SK-N-SH (cell line): ENCODE results near the gene PEG3. TPM values are rescaled to one million over a fixed set of nuclear protein-coding genes. Genes with fewer than 3 reads are reported as not detected.

Experiments used
- CTCF ChIA-PET: fragments of 300-600, 350-600 bp; formaldehyde crosslinking; extraction: SDS; loops from one replicate; lab custom pipeline; 2021; lab: Yijun Ruan, JAX
- POLR2A ChIA-PET: fragments of 350-600 bp; sonication (Branson Sonifier 250); formaldehyde crosslinking; extraction: SDS; loops from one replicate; lab custom pipeline; 2020; ENCODE audit warnings: antibody characterized with exemption, inconsistent platforms; lab: Yijun Ruan, JAX
- DNase-seq: peaks from one replicate; pipeline ENCODE4 v3.0.0; 2012
- H2AFZ ChIP-seq: fragments of 200-600 bp; sonication (generic); 2 replicates; pipeline ENCODE4 v1.8.1; 2016; ENCODE audit warnings: antibody characterized with exemption, mild to moderate bottlenecking, low read depth
- H3F3A ChIP-seq: fragments of 200-600 bp; sonication (generic); replicated peaks from 2 replicates; pipeline ENCODE3; 2016; ENCODE audit warnings: antibody characterized with exemption, mild to moderate bottlenecking; ENCODE audit not compliant: insufficient read depth
- H3K27ac ChIP-seq, 2 experiments: fragments of 200-500 bp in 1 of 2; fragments of 200-600 bp in 1 of 2; sonication (Bioruptor generic) in 1 of 2; sonication (generic), shearing (Covaris generic) in 1 of 2; 2 replicates each; pipeline versions ENCODE4 v1.5.1 to v1.6.1; 2014 to 2016; ENCODE audit warnings: low read depth in 2 of 2, inconsistent platforms in 1 of 2, low read length in 1 of 2, mild to moderate bottlenecking in 1 of 2, mixed read lengths in 1 of 2
- H3K27me3 ChIP-seq: fragments of 200-600 bp; sonication (generic), shearing (Covaris generic); 2 replicates; pipeline ENCODE4 v1.6.1; 2016; ENCODE audit warnings: mixed run types; ENCODE audit not compliant: insufficient read depth
- H3K36me3 ChIP-seq, 2 experiments: fragments of 200-500 bp in 1 of 2; fragments of 200-600 bp in 1 of 2; sonication (Bioruptor generic) in 1 of 2; sonication (generic) in 1 of 2; replicated peaks in 1 of 2; 2 replicates each; pipeline versions ENCODE3 to v1.5.1; 2014 to 2016; ENCODE audit warnings: low read length in 1 of 2, mild to moderate bottlenecking in 1 of 2; ENCODE audit not compliant: insufficient read depth in 2 of 2, control insufficient read depth in 1 of 2
- H3K4me1 ChIP-seq, 2 experiments: fragments of 200-500 bp in 1 of 2; fragments of 200-600 bp in 1 of 2; sonication (Bioruptor generic) in 1 of 2; sonication (generic), shearing (Covaris generic) in 1 of 2; 2 replicates each; pipeline versions ENCODE4 v1.5.1 to v1.6.1; 2014 to 2016; ENCODE audit warnings: low read depth in 1 of 2, low read length in 1 of 2, mixed run types in 1 of 2; ENCODE audit not compliant: insufficient read depth in 2 of 2, control insufficient read depth in 1 of 2
- H3K4me2 ChIP-seq: fragments of 200-600 bp; sonication (generic), shearing (Covaris generic); 2 replicates; pipeline ENCODE4 v1.6.1; 2017; ENCODE audit warnings: mixed run types
- H3K4me3 ChIP-seq, 2 experiments: fragments of 200-500 bp in 1 of 2; fragments of 200-600 bp in 1 of 2; sonication (Bioruptor generic) in 1 of 2; sonication (generic), shearing (Covaris generic) in 1 of 2; 2 replicates each; pipeline versions ENCODE4 v1.5.1 to v1.8.1; 2014 to 2016; ENCODE audit warnings: low read depth in 2 of 2, inconsistent platforms in 1 of 2, low read length in 1 of 2, mild to moderate bottlenecking in 1 of 2, mixed read lengths in 1 of 2, moderate library complexity in 1 of 2
- H3K79me2 ChIP-seq: fragments of 200-600 bp; sonication (generic); 2 replicates; pipeline ENCODE4 v1.8.1; 2017; ENCODE audit warnings: mild to moderate bottlenecking; ENCODE audit not compliant: insufficient read depth
- H3K9ac ChIP-seq: fragments of 200-600 bp; sonication (generic); 2 replicates; pipeline ENCODE4 v1.6.1; 2017; ENCODE audit warnings: mixed run types
- H3K9me2 ChIP-seq: fragments of 200-600 bp; sonication (generic); 2 replicates; pipeline ENCODE4 v1.6.1; 2017; ENCODE audit warnings: mixed run types
- H3K9me3 ChIP-seq: fragments of 200-600 bp; sonication (generic); 2 replicates; pipeline ENCODE4 v1.6.1; 2017; ENCODE audit warnings: mixed run types, mild to moderate bottlenecking, moderate library complexity
- H4K20me1 ChIP-seq: fragments of 200-600 bp; sonication (generic); 2 replicates; pipeline ENCODE4 v1.6.1; 2017; ENCODE audit warnings: mild to moderate bottlenecking, mixed run types; ENCODE audit not compliant: insufficient read depth
- EZH2phosphoT487 ChIP-seq: fragments of 200-600 bp; sonication (generic); IDR thresholded peaks from 2 replicates; pipeline ENCODE4 v1.6.1; 2017; ENCODE audit warnings: low read depth, mixed run types, mild to moderate bottlenecking, antibody characterized with exemption, moderate library complexity, borderline replicate concordance
- FOSL2 ChIP-seq: IDR thresholded peaks from 2 replicates; pipeline ENCODE4 v1.4.0; 2012; ENCODE audit warnings: low read depth, mild to moderate bottlenecking, moderate library complexity, borderline replicate concordance
- FOXJ3 ChIP-seq: sonication (generic); formaldehyde crosslinking; IDR thresholded peaks from 2 replicates; pipeline ENCODE4 v1.5.1; 2020; ENCODE audit warnings: mild to moderate bottlenecking, missing genetic modification reagents
- FOXM1 ChIP-seq: IDR thresholded peaks from 2 replicates; pipeline ENCODE4 v1.4.0; 2012; ENCODE audit warnings: low read depth, mild to moderate bottlenecking
- GATA2 ChIP-seq: sonication (generic); formaldehyde crosslinking; IDR thresholded peaks from 2 replicates; pipeline ENCODE4 v1.5.0; 2020; ENCODE audit warnings: mild to moderate bottlenecking, missing genetic modification reagents
- NFIC ChIP-seq: IDR thresholded peaks from 2 replicates; pipeline ENCODE4 v1.4.0; 2012; ENCODE audit warnings: borderline replicate concordance
- RFX5 ChIP-seq: IDR thresholded peaks from 2 replicates; pipeline ENCODE4 v1.6.1; 2012; ENCODE audit warnings: mild to moderate bottlenecking, improper control_type of control experiment, low read length
- TAF1 ChIP-seq: IDR thresholded peaks from 2 replicates; pipeline ENCODE4 v1.6.1; 2012; ENCODE audit warnings: low read depth, mild to moderate bottlenecking, low read length, moderate library complexity, borderline replicate concordance
- TCF12 ChIP-seq: IDR thresholded peaks from 2 replicates; pipeline ENCODE4 v1.4.0; 2012
- ZBTB33 ChIP-seq: IDR thresholded peaks from 2 replicates; pipeline ENCODE4 v1.4.0; 2012; ENCODE audit warnings: low read depth, borderline replicate concordance
- WGBS: methylation state at CpG from one replicate; pipeline ENCODE4 v1.1.6; 2017; ENCODE audit warnings: low lambda C conversion rate; 5-methylcytosine and 5-hydroxymethylcytosine counted together
- polyA plus RNA-seq, 3 experiments: library from polyadenylated mRNA; depleted of rRNA; stranded (reverse); fragments of >200 nt; gene quantifications; 2 replicates each; pipeline ENCODE4 v1.2.3, GENCODE V29; 2012
- TF ChIP-seq, protein P1 (sequence below): IDR thresholded peaks from 2 replicates; pipeline ENCODE4 v1.4.0; 2012; ENCODE audit warnings: low read depth, borderline replicate concordance

PEG3 gene
- polyA plus RNA-seq, 1 of the 3 experiments (the other 2 are of a cell fraction) = 0.12 TPM

DNA sequence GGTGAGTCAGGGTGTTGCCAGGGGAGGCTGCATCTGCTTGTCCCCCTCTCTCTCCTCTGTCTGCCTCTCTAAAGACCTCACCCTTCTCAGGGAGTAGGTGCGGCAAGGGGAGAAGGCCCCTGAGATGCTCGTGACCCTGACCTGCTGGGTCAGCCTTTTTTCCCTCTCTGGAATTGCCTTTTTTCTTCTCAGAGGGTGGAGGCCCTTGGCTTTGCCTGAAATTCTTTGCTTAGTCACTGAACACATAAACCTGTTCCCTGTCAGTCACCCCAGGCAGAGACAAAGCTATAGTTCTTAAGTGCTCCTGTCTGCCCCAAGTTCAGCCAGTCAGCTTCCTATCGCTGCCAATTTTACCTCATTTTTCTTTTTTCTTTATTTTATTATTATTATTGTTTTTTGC, 35.2 kb upstream of the PEG3 start:
- Histone ChIP-seq H3K36me3 (no peaks in the 10 kb centered on the region), H3K9ac (no peak overlapping the region), H3K27ac (no peak overlapping the region), H3K79me2 (no peaks in the 10 kb centered on the region), H3K9me2 (no peaks in the 10 kb centered on the region), H3K4me2 (no peak overlapping the region), H3K4me1 (no peaks in the 10 kb centered on the region), H2AFZ (no peak overlapping the region), H4K20me1 (no peaks in the 10 kb centered on the region), H3F3A (no peaks in the 10 kb centered on the region), H3K27me3 (no peaks in the 10 kb centered on the region), H3K9me3 (no peaks in the 10 kb centered on the region), H3K4me3 (no peak overlapping the region)
- TF ChIP-seq EZH2phosphoT487 (no peak), FOSL2 (no peak), NFIC (no peak), FOXM1 (no peak), FOXJ3 (CRISPR knock-in tag) (no peak), TCF12 (no peak), GATA2 (CRISPR knock-in tag) (no peak), ZBTB33 (no peak)
- WGBS = 48% methylated on average over 3 of the region's 3 CpGs
- no peak for DNase-seq
- CTCF ChIA-PET = interaction anchor here (0.7 kb wide), 1 partner anchor 137 kb away, joined by 3 read pairs; no protein-coding TSS in a partner anchor
- POLR2A ChIA-PET = no interaction called here

DNA sequence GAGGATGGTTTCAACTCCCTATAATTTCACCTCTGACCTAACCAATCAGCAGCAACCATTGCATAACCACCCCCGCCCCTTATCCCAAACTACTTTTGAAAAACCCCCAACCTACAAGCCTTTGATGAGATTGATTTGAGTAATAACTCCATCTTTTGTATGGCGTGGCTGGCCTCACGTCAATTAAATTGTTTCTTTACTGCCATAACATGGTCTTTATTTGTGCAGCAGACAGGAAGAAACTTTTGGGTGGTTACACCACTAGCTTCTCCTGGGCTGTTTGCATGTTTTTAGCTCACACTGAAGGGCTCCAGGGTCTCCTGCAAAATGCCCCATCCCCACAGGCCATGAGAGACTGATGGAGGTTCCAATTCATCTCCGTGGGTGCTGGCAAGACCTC, 34.0 kb upstream of the PEG3 start:
- DNase-seq = no peak
- Histone ChIP-seq H3K27ac (no peak overlapping the region), H3K27me3 (no peaks in the 10 kb centered on the region), H2AFZ (no peak overlapping the region), H3K4me2 (no peak overlapping the region), H3F3A (no peaks in the 10 kb centered on the region), H3K9me3 (no peaks in the 10 kb centered on the region), H3K36me3 (no peaks in the 10 kb centered on the region), H3K9ac (no peak overlapping the region), H3K4me1 (no peaks in the 10 kb centered on the region), H4K20me1 (no peaks in the 10 kb centered on the region), H3K4me3 (no peak overlapping the region), H3K9me2 (no peaks in the 10 kb centered on the region), H3K79me2 (no peaks in the 10 kb centered on the region)
- 16% methylated on average over 4 of the region's 4 CpGs for WGBS
- TF ChIP-seq TAF1 (no peak), RFX5 (no peak), GATA2 (CRISPR knock-in tag) (no peak)
- TF ChIP-seq, protein P1, sequence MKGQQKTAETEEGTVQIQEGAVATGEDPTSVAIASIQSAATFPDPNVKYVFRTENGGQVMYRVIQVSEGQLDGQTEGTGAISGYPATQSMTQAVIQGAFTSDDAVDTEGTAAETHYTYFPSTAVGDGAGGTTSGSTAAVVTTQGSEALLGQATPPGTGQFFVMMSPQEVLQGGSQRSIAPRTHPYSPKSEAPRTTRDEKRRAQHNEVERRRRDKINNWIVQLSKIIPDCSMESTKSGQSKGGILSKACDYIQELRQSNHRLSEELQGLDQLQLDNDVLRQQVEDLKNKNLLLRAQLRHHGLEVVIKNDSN = no peak
- ChIA-PET CTCF (no interaction called here), POLR2A (no interaction called here)
